HG03175 (cell line): Measurements from ENCODE around the gene CASTOR1.
"Not testable (repeated sequence)": the region's sequence is repeated elsewhere in the genome, so short reads cannot be mapped to it uniquely, and the experiment has no call there.

ENCODE experiments used
- ATAC-seq: cut with Tn5 transposase; IDR thresholded peaks from one replicate; pipeline ENCODE4 v1.9.1; 2021; ENCODE audit warnings: mild to moderate bottlenecking, moderate library complexity; ENCODE audit not compliant: unreplicated experiment

Gene CASTOR1

DNA sequence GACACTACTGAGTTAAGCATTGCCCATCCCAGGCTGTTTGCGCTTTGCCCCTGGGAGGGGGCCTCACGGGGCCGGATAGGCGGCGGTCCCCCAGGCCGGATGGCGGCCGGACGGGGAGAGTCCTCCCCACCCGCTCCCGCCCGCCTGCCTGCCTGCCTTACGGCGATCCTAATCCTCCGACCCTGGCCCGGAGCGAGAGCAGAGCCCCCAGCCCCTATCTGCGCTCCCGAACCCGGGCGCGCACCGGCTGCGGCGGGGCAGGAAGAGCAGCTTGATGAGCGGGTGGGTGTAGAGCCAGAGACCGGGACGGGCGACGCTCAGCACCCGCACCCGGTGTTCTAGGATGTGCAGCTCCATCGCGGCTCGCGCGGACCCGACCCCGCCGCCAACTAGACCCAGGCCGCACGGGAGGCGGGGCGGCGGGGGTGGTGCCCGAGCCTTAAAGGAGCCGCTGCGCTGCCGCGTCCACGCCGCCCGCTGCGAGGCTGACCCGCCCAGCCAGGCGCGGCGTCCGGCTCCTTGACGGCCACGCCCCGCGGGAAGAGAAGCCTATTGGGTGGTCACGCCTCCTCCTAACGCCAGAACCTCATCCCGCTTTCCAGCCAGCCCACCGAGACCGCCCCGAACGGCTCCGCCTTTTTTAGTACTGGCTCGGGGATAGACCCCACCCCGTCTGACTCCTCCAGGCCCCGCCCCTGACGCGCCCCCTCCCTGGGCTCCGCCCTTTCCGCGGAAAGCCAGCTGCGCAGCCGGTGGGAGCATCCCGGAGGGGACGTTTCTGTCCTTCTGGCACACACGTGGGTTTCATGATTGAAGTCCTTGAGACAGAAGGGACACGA lies at the start of gene CASTOR1:
TSS of gene CASTOR1 (minus strand) at position 365 of the 839 bp plus-strand sequence. CDS start at position 357, 8 bp downstream.
- ATAC-seq = peak; percentile 50

DNA sequence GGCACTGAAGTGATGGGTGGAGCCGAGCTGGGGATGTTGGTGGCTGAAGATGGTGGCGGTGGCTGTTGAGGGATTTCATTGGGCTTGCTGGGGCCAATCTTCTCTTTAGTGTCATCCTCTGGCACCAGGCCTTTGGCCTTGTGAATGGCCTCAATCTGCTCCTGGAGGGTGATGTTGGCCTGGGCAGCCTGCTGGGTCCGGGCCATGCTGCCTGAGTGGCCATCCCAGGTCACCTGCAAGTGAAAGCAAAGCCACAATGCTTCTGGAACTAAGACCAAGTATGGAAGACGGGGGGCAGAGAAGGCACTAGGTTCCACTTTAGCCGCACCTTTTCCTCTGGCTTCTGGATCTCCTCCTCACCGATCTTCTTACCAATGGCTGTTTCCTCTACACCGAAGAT lies 49.5 kb upstream of the CASTOR1 start:
- no peak for ATAC-seq

DNA sequence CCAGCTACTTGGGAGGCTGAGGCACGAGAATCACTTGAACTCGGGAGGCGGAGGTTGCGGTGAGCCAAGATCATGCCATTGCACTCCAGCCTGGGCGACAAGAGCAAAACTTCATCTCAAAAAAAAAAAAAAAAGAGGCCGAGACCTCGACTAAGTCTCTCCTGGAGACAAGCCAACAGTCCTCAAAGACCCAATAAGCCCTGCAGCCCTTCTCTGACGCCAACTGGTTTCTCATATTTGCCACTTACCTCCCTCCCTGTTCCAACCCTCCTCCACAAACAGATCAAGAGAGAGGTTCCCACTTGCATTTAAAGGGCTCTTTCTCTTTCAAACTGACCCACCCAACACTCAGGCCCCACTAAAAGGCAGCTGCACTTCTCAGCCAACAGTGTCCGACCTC lies 49.0 kb upstream of the CASTOR1 start:
- ATAC-seq = not testable (repeated sequence)

DNA sequence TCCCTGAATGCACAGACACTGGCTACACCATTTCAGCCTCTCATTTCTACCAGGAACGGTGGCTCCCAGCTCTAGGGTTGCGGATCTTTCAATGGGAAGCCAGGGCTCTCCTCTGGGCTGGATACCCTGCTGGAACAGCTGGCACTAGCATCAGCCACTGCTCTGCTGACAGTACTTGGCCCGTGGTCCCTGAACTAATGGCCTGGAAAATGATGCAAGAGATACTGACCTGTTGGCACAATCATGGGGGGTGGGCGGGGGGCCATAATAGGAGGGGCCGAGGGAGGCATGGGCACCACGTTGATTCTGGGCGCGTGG lies 48.1 kb upstream of the CASTOR1 start:
- no peak for ATAC-seq

- no peak for ATAC-seq
These were observed 47.6 kb upstream of the CASTOR1 start for GRCh38 chr22:30336752-30337460.

- no peak for ATAC-seq
These were observed 45.9 kb upstream of the CASTOR1 start for GRCh38 chr22:30335236-30335635.

DNA sequence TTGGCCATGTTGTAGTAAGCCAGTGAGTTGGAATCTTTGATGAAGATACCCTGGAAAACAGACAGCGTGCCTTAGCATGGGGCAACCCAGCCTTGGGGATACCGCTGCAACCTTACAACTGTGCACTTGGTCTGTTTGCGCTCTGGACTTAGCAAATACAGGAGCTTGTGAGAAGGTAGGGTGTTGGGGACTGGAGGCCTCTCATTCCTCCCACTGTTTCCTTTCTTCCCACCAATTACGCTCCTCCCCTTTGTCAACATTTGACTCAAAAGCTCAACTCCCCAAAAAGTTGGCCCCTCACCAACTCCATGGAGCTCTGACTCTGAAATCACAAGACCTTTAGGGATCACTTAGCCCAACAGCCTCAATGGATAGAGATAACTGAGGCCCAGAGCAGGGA lies 45.3 kb upstream of the CASTOR1 start:
- no peak for ATAC-seq

GRCh38 chr22:30333707-30334087 lies 44.4 kb upstream of the CASTOR1 start:
- no peak for ATAC-seq

DNA sequence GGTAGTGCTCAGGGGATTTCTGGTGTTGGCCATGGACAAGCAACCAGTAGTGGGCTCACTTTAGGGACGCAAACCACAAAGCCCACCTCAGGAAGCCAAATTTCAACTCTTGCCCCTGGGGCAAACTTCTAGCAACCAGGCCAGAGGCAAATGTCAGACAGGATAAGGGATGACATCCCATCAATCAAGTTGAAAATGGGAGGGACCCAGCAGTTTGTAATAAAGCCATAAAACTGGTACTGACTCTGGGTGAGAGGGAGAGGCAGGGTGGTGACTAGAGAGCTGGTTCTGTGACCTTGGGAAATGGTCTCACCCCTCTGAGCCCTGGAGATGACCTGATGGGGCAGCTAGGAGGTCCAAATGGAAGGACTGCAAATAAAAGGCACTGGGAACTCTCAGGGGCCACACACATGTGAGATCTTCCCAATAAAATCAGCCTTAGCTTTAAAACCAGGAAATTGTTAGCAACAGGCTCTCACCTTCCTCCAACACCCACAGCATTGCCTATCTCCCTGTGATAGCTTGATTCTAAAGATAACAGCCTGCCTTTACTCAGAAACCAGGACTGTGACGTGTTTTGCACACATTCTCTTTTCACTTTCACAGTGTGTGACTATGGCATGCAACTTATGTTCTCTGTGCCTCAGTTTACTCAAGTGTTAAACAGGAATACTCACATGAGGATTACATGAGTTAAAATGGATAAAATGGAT lies 43.8 kb upstream of the CASTOR1 start:
- ATAC-seq = no peak

GRCh38 chr22:30332551-30332950 lies 43.2 kb upstream of the CASTOR1 start:
- no peak for ATAC-seq

GRCh38 chr22:30328466-30329049 lies 39.3 kb upstream of the CASTOR1 start:
- no peak for ATAC-seq

GRCh38 chr22:30327864-30328345 lies 38.6 kb upstream of the CASTOR1 start:
- no peak for ATAC-seq

GRCh38 chr22:30326706-30327362 lies 37.5 kb upstream of the CASTOR1 start, which contains the start of gene TBC1D10A:
Gene TBC1D10A (minus strand): TSS chr22:30326941. CDS start chr22:30326881, 60 bp downstream.
- ATAC-seq = peak; percentile 87

- ATAC-seq = peak; percentile 23
These were observed 37.0 kb upstream of the CASTOR1 start for GRCh38 chr22:30326255-30326705.

GRCh38 chr22:30325724-30326254 lies 36.5 kb upstream of the CASTOR1 start:
- ATAC-seq = no peak

DNA sequence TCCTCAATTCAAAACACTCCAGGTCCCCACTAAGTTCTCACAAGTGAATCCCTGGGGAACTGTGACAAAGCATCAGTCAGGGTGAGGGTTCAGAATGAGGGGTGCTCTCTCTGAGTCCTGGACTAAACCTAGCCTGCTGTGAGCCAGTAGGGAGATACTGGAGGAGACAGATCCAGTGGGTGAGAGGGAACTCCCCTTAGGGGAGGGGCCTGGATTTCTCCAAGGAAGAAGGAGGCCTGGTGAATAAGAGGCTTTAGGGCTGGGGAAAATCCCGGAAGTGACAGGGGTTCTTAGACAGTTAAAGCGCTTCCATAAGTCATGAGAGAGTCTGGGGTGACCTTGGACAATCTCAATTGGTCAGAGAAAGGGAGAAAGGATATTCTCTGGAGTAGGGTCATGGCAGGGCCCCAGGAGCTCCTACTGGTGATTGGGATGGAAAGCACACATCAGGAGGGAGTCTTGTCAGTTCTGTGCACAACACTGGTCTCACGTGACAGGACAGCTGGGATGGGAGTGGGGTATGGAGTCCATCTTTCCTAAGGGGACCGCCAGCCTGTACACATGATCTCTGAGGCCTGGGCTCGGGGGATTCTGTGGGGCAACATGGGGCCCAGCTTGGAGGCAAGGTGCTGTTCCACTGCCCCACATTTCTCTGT lies 35.9 kb upstream of the CASTOR1 start:
- no peak for ATAC-seq

GRCh38 chr22:30324014-30324730 lies 34.9 kb upstream of the CASTOR1 start:
- ATAC-seq = no peak

DNA sequence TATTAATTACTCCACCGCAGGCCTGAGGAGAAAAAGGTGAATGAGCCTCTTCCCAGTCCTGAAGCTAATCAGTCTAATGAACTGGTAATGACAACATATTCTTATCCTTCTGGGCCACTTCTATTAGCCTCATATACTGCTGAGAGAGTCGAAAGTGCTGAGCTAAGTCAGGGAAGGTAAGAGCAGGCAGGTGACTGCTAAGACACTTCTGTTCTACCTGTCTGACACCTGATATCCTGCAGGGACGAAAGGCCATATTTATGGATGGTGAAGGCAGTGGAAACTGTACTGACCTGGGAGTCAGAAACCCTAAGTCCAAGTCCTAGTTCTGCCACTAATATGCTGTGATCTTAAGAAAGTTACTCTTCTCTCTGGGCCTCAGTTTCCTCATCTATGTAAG lies 33.9 kb upstream of the CASTOR1 start:
- ATAC-seq = no peak

GRCh38 chr22:30321461-30321860 lies 32.2 kb upstream of the CASTOR1 start:
- ATAC-seq = no peak
